Hepatic stellate cell (primary cell): ENCODE data around the gene SPDYE4.

ENCODE experiments used
- DNase-seq: peaks from one replicate; pipeline ENCODE4 v3.0.0; 2011; ENCODE audit warnings: low spot score

Gene SPDYE4

GRCh38 chr17:8712698-8713097 lies 45.6 kb downstream of the SPDYE4 start:
- no peak for DNase-seq

GRCh38 chr17:8711291-8711690 lies 47.1 kb downstream of the SPDYE4 start:
- no peak for DNase-seq

GRCh38 chr17:8710813-8711212 lies 47.5 kb downstream of the SPDYE4 start:
- DNase-seq: no peak

- no peak for DNase-seq
These were observed 49.3 kb downstream of the SPDYE4 start for GRCh38 chr17:8709006-8709405.

- no peak for DNase-seq
These were observed 50.3 kb downstream of the SPDYE4 start for GRCh38 chr17:8708025-8708461.

GRCh38 chr17:8707332-8708024 lies 50.9 kb downstream of the SPDYE4 start:
- no peak for DNase-seq

- DNase-seq: no peak
These were observed 51.9 kb downstream of the SPDYE4 start for GRCh38 chr17:8706431-8706830.

GRCh38 chr17:8705427-8705826 lies 52.9 kb downstream of the SPDYE4 start:
- DNase-seq: no peak

GRCh38 chr17:8703001-8703400 lies 55.3 kb downstream of the SPDYE4 start:
- DNase-seq: no peak

GRCh38 chr17:8701754-8702153 lies 56.6 kb downstream of the SPDYE4 start:
- DNase-seq: no peak

- DNase-seq: no peak
These were observed 57.1 kb downstream of the SPDYE4 start for GRCh38 chr17:8701221-8701620.
